Right atrium auricular region (tissue), 2 donors: ENCODE results near the gene CUX1. TPM values are rescaled to one million over a fixed set of nuclear protein-coding genes. Genes with fewer than 3 reads are reported as not detected.

Source experiments
- DNase-seq: peaks from one replicate; pipeline ENCODE4 v3.0.0-alpha.2; 2019; ENCODE audit warnings: low spot score
- H3K27ac ChIP-seq, 2 donors: fragments of 200-600 bp; sonication (generic); 1 replicate in 1 of 2; 2 replicates in 1 of 2; pipeline ENCODE4 v1.5.1; 2016 to 2019
- H3K27me3 ChIP-seq, 2 donors: fragments of 200-600 bp; sonication (generic); one replicate each; pipeline versions ENCODE4 v1.5.1 to v1.6.0; 2017 to 2019
- H3K36me3 ChIP-seq: fragments of 200-600 bp; sonication (generic); one replicate; pipeline ENCODE4 v1.5.1; 2016
- H3K4me1 ChIP-seq, 2 donors: fragments of 200-600 bp; sonication (generic); one replicate each; pipeline versions ENCODE4 v1.5.1 to v1.6.0; 2017 to 2019
- H3K4me3 ChIP-seq, 2 donors: fragments of 200-600 bp; sonication (generic); 1 replicate in 1 of 2; 2 replicates in 1 of 2; pipeline ENCODE4 v1.5.1; 2017 to 2019; ENCODE audit warnings: mild to moderate bottlenecking in 1 of 2, moderate library complexity in 1 of 2
- H3K9me3 ChIP-seq, 2 donors: fragments of 200-600 bp; sonication (generic); one replicate each; pipeline ENCODE4 v1.5.1; 2019
- total RNA-seq, 2 donors: library from RNA; depleted of rRNA; stranded (reverse); fragments of >200 nt; gene quantifications; one replicate each; pipeline ENCODE4 v1.1.0, GENCODE V29; 2016
- TF ChIP-seq, protein P1 (sequence below), 2 donors: fragments of 200-600 bp; sonication (generic); IDR thresholded peaks; one replicate each; pipeline ENCODE4 v1.5.1; 2019; ENCODE audit warnings: antibody characterized with exemption in 2 of 2

Gene CUX1
- total RNA-seq, 2 donors from 2014 or later: 71.1 to 94.4 TPM

DNA sequence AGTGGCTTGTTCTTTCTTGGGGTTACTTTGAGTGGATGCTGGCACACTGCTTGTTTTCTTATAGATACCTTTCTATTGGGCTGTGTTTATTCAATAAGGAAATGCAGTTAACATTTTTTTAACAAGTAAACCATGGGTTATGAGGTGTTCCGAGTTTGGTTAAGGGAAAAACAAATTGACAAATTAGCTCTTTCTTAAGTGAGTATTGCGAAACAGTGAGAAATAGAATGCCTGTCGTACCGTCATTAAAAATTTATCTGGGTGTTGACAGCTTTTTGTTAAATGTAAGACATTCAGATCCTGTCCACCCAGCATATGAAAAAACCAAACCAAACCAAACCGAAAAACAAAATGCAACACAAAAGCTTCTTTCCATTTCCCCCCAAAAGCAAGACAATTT lies 6.2 kb downstream of the CUX1 start:
- no peak for DNase-seq
- peak overlapping the region in 1 of 2 donors; percentile 20 for H3K27ac ChIP-seq
- peaks cover 0 to 55% of the 10 kb centered on the region in 2 donors for H3K4me1 ChIP-seq
- TF ChIP-seq, protein P1, sequence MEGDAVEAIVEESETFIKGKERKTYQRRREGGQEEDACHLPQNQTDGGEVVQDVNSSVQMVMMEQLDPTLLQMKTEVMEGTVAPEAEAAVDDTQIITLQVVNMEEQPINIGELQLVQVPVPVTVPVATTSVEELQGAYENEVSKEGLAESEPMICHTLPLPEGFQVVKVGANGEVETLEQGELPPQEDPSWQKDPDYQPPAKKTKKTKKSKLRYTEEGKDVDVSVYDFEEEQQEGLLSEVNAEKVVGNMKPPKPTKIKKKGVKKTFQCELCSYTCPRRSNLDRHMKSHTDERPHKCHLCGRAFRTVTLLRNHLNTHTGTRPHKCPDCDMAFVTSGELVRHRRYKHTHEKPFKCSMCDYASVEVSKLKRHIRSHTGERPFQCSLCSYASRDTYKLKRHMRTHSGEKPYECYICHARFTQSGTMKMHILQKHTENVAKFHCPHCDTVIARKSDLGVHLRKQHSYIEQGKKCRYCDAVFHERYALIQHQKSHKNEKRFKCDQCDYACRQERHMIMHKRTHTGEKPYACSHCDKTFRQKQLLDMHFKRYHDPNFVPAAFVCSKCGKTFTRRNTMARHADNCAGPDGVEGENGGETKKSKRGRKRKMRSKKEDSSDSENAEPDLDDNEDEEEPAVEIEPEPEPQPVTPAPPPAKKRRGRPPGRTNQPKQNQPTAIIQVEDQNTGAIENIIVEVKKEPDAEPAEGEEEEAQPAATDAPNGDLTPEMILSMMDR (IDR thresholded peaks at IDR 0.05): no peak
- no peaks in the 10 kb centered on the region for H3K27me3 ChIP-seq
- no peaks in the 10 kb centered on the region for H3K9me3 ChIP-seq
- H3K36me3 ChIP-seq: no peaks in the 10 kb centered on the region
- no peak overlapping the region for H3K4me3 ChIP-seq

DNA sequence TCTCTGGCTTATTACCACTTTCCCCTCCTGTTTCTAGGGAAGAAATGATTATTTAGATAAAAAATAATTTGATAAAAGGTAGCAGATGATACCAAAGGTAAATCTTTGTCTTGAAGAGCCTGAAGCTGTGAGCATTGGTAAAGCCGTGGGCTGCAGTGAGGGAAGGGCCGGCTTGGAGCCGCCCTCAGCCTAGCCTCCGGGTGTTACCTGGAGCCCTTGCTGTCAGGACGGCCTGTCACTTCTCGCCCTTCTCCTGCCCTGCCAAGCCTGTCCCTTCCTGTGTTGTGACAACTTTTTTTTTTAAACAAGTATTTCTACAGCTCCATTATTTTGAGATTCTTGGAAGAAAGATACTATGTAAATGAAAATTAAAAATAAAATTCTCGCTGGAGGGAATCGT lies 7.0 kb downstream of the CUX1 start:
- no peak for DNase-seq
- TF ChIP-seq, protein P1 (IDR thresholded peaks at IDR 0.05): no peak
- H3K36me3 ChIP-seq: no peaks in the 10 kb centered on the region

DNA sequence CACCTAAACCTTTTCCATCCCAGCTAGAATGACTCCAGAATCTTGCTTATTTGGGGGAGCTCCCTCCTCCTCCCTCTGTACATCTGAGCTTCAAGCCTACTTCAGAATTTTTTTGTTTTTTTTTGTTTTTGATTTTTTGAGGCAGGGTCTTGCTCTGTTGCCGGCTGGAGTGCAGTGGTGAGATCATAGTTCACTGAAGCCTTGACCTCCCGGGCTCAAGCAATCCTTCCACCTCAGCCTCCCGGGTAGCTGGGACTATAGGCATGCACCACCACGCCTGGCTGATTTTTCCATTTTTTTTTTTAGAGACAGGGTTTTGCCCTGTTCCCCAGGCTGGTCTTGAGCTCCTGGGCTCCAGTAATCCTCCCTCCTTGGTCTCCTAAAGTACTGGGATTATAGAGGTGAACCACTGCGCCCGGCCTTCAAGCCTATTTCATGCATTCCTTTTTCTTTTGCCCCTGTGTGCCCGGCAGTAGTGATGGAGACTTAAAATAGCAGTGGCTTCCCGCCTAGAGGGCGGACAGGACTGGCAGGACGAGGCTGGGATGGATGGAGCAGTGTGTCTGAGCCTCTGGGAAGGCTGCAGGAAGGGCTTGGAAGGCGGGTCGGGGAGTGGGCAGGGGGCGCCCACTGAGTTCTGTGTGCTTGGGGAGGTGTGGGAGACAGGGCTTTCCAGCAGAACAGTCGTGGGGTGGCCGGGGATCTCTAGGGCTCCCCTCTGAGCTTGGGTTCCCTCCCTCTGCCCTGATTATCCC lies 8.8 kb downstream of the CUX1 start:
- Histone ChIP-seq H3K4me1 (peaks cover 0 to 52% of the 10 kb centered on the region in 2 donors), H3K36me3 (no peaks in the 10 kb centered on the region)

More for the DNA sequence above, 7.0 kb downstream of the CUX1 start:
- H3K27me3 ChIP-seq: no peaks in the 10 kb centered on the region
- no peaks in the 10 kb centered on the region for H3K9me3 ChIP-seq
- no peak overlapping the region for H3K4me3 ChIP-seq
- peaks cover 0 to 55% of the 10 kb centered on the region in 2 donors for H3K4me1 ChIP-seq
- H3K27ac ChIP-seq: no peak overlapping the region

DNA sequence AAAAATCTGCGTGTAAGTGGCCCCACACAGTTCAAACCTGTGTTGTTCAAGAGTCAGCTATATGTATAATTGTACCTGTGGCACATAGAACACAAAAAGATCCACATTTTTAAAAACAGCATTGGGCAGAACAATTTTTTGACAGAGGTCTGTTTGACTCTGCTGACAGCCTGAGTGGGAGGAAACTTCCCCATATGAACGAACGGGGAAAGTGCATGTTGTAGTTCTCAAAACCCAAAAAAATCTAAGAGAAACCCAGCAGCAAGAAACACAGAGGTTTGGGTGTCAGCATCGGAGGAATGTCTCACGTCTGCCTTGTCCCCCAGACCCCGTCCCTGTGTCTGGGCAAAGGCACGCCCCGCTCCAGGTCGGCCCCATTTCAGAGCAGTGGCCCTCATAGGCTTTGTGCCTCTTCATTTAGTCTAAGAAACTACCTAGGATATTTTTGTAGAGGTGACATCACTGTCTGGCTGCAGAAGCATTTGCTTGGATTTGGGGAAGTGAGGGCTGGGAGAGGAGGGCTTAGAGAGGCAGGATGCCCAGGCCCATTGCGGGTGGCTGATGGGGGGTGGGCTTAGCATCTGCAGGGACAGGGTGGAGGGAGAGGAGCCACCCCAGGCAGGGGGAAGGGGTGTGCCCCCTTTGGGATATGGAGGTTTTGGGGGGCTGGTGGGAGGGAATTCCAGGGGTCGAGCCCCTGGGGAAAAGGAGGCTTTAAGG lies 11.0 kb downstream of the CUX1 start:
- H3K27me3 ChIP-seq: no peaks in the 10 kb centered on the region
- TF ChIP-seq, protein P1 (IDR thresholded peaks at IDR 0.05): no peak
- no peak overlapping the region for H3K27ac ChIP-seq
- no peaks in the 10 kb centered on the region for H3K36me3 ChIP-seq
- H3K9me3 ChIP-seq: no peaks in the 10 kb centered on the region
- no peak overlapping the region for H3K4me3 ChIP-seq
- peaks cover 0 to 46% of the 10 kb centered on the region in 2 donors for H3K4me1 ChIP-seq
- no peak for DNase-seq

More for the DNA sequence above, 8.8 kb downstream of the CUX1 start:
- no peak for DNase-seq
- Histone ChIP-seq H3K27me3 (no peaks in the 10 kb centered on the region), H3K4me3 (no peak overlapping the region), H3K9me3 (no peaks in the 10 kb centered on the region), H3K27ac (no peak overlapping the region)
- TF ChIP-seq, protein P1 (IDR thresholded peaks at IDR 0.05): no peak

DNA sequence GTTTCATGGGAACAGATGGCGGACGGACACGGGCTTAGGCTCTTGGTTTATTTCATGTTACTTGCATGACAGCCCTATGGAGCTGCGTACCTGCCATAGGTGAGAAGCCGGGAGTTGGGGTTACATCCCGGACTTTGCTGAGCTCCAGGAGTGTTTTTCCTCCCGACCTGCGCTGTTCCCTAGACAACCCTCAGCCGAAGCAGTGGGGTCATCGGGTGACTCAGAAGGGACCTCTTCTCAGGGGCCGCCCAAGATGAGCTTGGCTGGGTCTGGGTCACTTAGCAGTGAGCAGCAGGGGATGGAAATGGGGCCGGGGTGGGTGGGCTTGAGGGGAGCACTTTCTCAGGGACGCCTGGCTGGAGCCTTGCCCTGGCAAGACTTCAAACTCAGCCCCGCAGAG lies 11.9 kb downstream of the CUX1 start:
- TF ChIP-seq, protein P1 (IDR thresholded peaks at IDR 0.05): no peak
- Histone ChIP-seq H3K9me3 (no peaks in the 10 kb centered on the region), H3K4me3 (no peak overlapping the region), H3K27ac (no peak overlapping the region), H3K4me1 (peaks cover 0 to 36% of the 10 kb centered on the region in 2 donors), H3K27me3 (no peaks in the 10 kb centered on the region), H3K36me3 (no peaks in the 10 kb centered on the region)
- DNase-seq: no peak
